GM19023 (cell line): Measurements from ENCODE around the gene RHOT2.

Experiments
- ATAC-seq: cut with Tn5 transposase; IDR thresholded peaks from one replicate; pipeline ENCODE4 v1.9.1; 2021; ENCODE audit warnings: mild to moderate bottlenecking, moderate library complexity; ENCODE audit not compliant: unreplicated experiment

The RHOT2 gene

GRCh38 chr16:669666-670065 is 1.7 kb downstream of the RHOT2 start:
- no peak for ATAC-seq

- ATAC-seq: no peak
Observed at GRCh38 chr16:670485-671352, 2.8 kb downstream of the RHOT2 start.

- no peak for ATAC-seq
Observed at GRCh38 chr16:671353-672131, 3.6 kb downstream of the RHOT2 start.

- no peak for ATAC-seq
Observed at GRCh38 chr16:672371-672770, 4.4 kb downstream of the RHOT2 start.

- ATAC-seq: no peak
Observed at GRCh38 chr16:672851-673250, 4.9 kb downstream of the RHOT2 start.

- no peak for ATAC-seq
Observed at GRCh38 chr16:673399-673991, 5.6 kb downstream of the RHOT2 start.

- ATAC-seq: no peak
Observed at GRCh38 chr16:674214-674881, 6.4 kb downstream of the RHOT2 start.

- no peak for ATAC-seq
Observed at GRCh38 chr16:674968-675883, 7.3 kb downstream of the RHOT2 start, which contains the start of gene RHBDL1. Gene RHBDL1 (plus strand): TSS chr16:675671. CDS start chr16:675791, 120 bp downstream.

GRCh38 chr16:675884-676564 is 8.1 kb downstream of the RHOT2 start:
- ATAC-seq: no peak

- ATAC-seq: no peak
Observed at GRCh38 chr16:676565-676902, 8.6 kb downstream of the RHOT2 start.

- ATAC-seq: no peak
Observed at GRCh38 chr16:676913-677312, 9.0 kb downstream of the RHOT2 start.

- no peak for ATAC-seq
Observed at GRCh38 chr16:677316-678190, 9.6 kb downstream of the RHOT2 start.

GRCh38 chr16:678209-678857 is 10.4 kb downstream of the RHOT2 start:
- no peak for ATAC-seq

- no peak for ATAC-seq
Observed at GRCh38 chr16:678858-679813, 11.2 kb downstream of the RHOT2 start.

- ATAC-seq: peak; percentile 47
Observed at GRCh38 chr16:679814-680624, 12.1 kb downstream of the RHOT2 start, which contains the start of gene STUB1. Gene STUB1 (plus strand): TSS chr16:680410. CDS start chr16:680526, 116 bp downstream.

- no peak for ATAC-seq
Observed at GRCh38 chr16:680625-680945, 12.7 kb downstream of the RHOT2 start.
